Kasumi-1 (cell line): ENCODE measurements around the gene HBE1.
"Not testable (repeated sequence)": the region's sequence is repeated elsewhere in the genome, so short reads cannot be mapped to it uniquely, and the experiment has no call there.

ENCODE experiments used
- DNase-seq, 2 experiments: peaks; one replicate each; lab custom pipeline; 2025; lab: John Stamatoyannopoulos, UW

HBE1 gene

GRCh38 chr11:5252919-5253265 lies 16.9 kb downstream of the HBE1 start:
- no peak for DNase-seq

DNA sequence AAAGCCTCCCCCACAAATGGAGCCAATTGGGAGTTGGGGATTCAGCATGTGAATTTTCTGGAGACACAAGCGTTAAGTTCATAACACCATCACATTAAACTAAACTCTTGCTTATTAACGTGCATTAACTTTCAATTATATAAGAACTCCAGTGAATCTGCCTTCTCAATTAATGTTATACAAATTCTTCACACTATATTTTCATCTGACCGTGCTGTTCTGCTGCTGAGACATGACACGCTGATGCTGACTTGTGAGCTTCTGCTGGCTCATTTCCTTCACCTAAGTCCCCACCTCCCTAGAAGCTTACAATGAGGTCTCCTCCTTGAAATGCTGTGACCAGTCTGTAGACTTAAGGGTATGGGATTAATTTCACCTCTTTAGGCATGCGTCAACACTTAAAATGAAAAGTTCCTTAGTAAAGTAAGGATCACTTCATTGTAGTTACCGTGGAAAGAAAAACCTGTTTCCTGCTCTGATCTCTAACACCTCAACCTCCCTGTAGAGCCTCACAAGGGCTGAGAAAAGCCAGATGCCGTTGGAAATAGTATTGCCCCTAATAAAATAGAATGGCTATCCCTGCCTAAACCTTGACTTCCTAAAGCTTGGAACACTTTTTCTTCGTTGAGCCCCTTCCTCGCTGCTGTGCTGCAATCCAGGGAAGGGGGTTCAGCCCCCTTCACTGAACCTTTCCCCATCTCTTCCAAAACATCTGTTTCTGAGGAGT lies 17.4 kb downstream of the HBE1 start:
- no peak for DNase-seq

DNA sequence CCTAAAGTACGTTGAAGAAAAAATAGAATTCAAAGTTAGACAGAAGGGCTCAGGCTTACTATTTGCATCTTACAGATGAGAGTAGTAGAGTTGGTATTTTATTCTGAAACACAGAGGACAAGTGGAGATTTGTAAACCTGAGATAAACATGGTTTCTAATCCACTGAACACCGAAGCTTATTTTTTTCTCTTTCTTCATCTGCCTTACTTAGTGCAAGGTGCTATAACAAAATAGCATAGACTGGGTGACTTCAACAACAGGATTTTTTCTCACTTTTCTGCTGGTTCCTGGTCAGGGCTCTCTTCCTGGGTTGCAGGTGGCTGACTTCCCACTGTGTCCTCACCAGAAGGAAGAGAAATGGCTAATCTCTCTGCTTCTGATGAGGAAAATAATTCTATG lies 18.0 kb downstream of the HBE1 start:
- no peak for DNase-seq

DNA sequence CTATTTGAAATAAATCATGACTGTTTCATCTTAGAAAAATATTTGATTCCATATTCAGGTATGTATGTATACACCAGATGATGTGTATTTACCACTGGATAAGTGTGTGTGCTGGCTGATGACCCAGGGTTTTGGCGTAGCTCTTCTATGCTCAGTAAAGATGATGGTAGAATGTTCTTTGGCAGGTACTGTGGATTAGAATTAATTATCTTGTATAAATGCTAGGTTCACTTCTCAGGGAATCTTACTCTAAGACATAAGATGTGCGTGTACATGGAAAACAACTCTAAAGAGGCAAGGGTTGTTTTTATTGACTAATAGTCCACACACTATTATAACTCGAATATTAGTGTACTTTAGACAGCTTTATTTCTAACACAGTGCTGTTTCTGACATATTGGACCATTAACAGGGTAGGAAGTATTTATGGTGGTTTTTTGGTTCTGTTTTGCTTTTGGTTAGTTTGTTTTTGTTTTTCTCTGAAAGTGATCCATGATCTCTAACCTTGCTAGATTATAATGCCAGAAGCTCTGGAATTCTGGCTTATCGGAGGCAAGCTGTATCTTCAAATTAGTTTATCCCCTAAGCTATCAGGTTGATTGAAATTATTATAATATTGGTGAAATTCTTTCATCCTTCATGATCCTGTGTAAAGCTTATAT lies 19.1 kb downstream of the HBE1 start:
- no peak for DNase-seq

- not testable (repeated sequence) for DNase-seq
Observed at GRCh38 chr11:5249807-5250396, 19.8 kb downstream of the HBE1 start, which contains the start of gene HBG1. TSS of gene HBG1 (minus strand) at chr11:5249857. CDS start at chr11:5249804, 53 bp downstream.

DNA sequence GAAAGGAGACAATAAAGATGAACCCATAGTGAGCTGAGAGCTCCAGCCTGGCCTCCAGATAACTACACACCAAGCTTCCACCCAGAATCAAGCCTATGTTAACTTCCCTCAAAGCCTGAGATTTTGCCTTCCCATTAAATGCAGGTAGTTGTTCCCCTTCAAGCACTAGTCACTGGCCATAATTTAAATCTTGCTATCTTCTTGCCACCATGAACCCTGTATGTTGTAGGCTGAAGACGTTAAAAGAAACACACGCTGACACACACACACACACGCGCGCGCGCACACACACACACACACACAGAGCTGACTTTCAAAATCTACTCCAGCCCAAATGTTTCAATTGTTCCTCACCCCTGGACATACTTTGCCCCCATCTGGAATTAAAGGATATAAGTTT lies 21.2 kb downstream of the HBE1 start:
- not testable (repeated sequence) for DNase-seq

- no peak for DNase-seq
Observed at GRCh38 chr11:5247472-5248192, 22.1 kb downstream of the HBE1 start.

DNA sequence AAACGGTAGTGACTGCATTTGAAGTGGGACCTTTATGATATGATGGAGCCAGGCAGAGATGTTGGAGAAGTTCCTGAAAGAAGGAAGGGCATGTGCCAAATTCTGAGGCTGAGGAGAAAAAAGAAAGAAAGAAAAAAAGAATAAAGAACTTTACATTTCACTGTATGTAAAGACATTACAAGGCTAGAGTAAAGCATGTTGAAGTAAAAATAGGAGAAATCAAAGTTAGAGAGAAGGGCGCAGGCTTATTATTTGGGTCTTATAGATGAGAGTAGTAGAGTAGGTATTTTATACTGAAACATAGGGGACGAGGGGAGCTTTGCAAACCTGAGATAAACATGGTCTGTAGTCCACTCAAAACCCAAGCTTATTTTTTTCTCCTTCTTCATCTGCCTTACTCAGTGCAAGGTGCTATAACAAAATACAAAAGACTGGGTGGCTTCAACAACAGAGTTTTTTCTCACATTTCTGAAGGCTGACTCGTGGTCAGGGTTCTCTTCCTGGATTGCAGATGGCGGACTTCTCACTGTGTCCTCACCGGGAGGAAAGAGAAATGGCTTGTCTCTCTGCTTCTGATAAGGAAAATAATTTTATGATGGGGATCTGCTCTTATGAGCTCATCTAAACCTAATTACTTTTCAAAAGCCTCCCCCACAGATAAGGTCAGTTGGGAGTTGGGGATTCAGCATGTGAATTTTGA lies 22.8 kb downstream of the HBE1 start:
- no peak for DNase-seq

DNA sequence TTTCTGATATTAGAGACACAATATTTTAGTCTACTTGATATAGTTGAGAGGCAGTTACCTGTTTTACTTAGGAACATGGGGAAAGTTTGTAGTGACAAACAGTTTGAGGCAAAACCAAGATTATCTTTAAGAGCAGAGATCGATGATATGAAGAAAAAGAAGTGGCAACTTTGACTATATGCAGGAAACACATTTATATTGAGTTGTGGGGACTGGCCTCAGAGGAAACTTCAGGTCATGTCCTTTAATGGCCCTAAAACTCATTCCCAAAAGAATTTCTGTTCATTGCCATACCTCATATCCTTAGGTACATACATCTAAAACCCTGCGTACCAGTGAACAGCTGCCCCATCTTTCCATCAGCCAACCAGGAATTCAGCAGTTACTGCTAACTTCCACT lies 24.6 kb downstream of the HBE1 start:
- no peak for DNase-seq

DNA sequence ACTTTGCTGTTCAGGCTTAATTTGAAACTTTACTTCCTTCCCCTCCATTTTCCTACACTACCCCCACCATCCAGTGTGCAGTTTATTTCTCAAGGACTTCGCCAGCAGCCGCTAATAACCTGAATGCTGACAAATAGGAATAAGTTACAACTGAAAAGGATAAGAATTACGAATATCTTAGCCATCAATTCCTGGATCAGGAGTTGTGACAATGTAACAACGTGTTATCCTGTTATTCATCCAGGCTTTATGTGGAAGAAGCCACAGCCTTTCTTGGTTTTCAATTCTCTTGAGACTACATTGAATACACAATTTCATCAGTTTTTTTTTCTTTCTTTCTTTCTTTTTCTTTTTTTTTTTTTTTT lies 25.9 kb downstream of the HBE1 start:
- DNase-seq, result no peak

- no peak for DNase-seq
Observed at GRCh38 chr11:5242933-5243815, 26.6 kb downstream of the HBE1 start.

- no peak for DNase-seq
Observed at GRCh38 chr11:5242208-5242607, 27.5 kb downstream of the HBE1 start.

DNA sequence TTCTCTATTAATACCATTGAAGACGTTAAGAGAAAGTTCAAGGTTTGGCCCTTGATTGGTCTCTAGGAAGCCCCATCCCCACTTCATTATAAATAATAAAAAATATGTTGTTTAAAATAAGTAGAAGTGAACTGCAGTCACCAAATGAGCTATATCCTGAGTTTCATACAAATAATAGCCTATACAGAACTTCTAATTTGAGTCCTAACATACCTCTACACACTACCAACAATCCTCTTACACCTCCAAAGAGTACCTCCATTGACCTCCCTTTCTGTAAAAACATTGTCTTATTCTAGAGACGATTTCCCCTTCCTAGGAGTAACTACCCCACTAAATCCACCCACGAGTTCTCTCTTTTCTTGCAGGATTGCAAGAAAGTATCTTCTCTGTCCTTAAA lies 28.3 kb downstream of the HBE1 start:
- no peak for DNase-seq

- DNase-seq, result no peak
Observed at GRCh38 chr11:5240458-5240857, 29.3 kb downstream of the HBE1 start.

DNA sequence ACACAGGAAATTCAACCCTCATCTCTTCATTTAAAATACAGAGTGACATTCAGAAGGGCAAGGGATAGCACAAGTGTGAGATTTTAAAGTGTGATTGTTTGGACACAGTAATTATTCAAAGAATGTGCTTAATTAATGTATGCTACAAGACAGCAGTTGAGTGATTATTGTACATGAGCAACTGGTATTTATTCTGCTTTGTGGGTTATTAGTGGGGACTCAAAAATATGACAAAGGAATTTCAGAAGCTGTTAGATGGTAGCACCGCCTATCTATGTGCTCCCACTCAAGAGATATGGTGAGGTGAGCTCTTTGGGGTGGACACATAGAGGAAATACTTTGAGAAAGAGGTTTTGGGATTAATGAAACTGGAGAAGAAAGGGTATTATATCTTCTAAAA lies 29.7 kb downstream of the HBE1 start:
- DNase-seq, result no peak

- no peak for DNase-seq
Observed at GRCh38 chr11:5239046-5239445, 30.7 kb downstream of the HBE1 start.

DNA sequence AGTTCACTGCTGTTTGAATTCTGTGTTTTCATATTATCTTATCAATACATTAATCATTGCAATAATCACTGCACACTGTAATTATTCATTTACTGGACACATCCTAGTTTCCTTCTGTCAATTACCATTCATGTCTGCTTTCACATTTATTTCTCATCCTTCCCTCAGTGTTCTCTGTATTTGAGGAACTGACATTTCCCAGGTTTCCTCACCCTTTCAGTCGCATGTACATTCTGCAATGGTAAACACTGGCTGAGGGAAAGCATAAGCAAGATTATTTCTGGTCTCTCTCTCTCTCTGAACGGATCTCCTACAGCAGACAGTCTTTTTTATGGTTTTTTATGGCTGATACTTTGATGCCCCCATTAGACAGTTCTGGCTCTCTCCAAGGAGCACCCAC lies 31.3 kb downstream of the HBE1 start:
- no peak for DNase-seq

- DNase-seq, result no peak
Observed at GRCh38 chr11:5237420-5237819, 32.3 kb downstream of the HBE1 start.

- no peak for DNase-seq
Observed at GRCh38 chr11:5235364-5236095, 34.2 kb downstream of the HBE1 start.

DNA sequence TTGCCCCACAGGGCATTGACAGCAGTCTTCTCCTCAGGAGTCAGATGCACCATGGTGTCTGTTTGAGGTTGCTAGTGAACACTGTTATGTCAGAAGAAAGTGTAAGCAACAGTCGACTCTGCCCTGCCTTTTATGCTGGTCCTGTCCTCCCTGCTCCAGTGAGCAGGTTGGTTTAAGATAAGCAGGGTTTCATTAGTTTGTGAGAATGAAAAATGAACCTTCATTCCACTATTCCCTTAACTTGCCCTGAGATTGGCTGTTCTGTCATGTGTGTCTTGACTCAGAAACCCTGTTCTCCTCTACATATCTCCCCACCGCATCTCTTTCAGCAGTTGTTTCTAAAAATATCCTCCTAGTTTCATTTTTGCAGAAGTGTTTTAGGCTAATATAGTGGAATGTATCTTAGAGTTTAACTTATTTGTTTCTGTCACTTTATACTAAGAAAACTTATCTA lies 35.3 kb downstream of the HBE1 start, which contains the start of gene HBD:
Gene HBD (minus strand): TSS at position 103 of the 454 bp plus-strand sequence. CDS start 50 bp downstream, at position 53.
- peak; percentile 4 to 12 for DNase-seq
